BLaER1 treated with 17β-estradiol and CSF1 and Interleukin-3, amounts not matched to agents 10 nM and 100 nM (cell line): ENCODE results near the gene KCNE4.

ENCODE experiments used
- H3K27ac ChIP-seq, 11 experiments: shearing (Covaris generic); formaldehyde crosslinking; 2 replicates each; pipeline ENCODE4 v1.8.1; 2022
- H3K27me3 ChIP-seq, 11 experiments: shearing (Covaris generic); formaldehyde crosslinking; 2 replicates each; pipeline ENCODE4 v1.8.1; 2022
- H3K36me3 ChIP-seq, 11 experiments: shearing (Covaris generic); formaldehyde crosslinking; 2 replicates each; pipeline ENCODE4 v1.8.1; 2022
- H3K4me1 ChIP-seq, 10 experiments: shearing (Covaris generic); formaldehyde crosslinking; 2 replicates each; pipeline ENCODE4 v1.8.1; 2022
- H3K4me2 ChIP-seq, 11 experiments: shearing (Covaris generic); formaldehyde crosslinking; 2 replicates each; pipeline ENCODE4 v1.8.1; 2022
- H3K4me3 ChIP-seq, 10 experiments: shearing (Covaris generic); formaldehyde crosslinking; 2 replicates each; pipeline ENCODE4 v1.8.1; 2022
- H3K9ac ChIP-seq, 11 experiments: shearing (Covaris generic); formaldehyde crosslinking; 2 replicates each; pipeline ENCODE4 v1.8.1; 2022
- H3K9me3 ChIP-seq, 11 experiments: shearing (Covaris generic); formaldehyde crosslinking; replicated peaks in 1 of 11; 2 replicates each; pipeline ENCODE4 v1.8.1; 2022
- H4K20me1 ChIP-seq, 11 experiments: shearing (Covaris generic); formaldehyde crosslinking; 2 replicates each; pipeline ENCODE4 v1.8.1; 2022
- Cebpa-rat ChIP-seq, 11 experiments: shearing (Covaris generic); IDR thresholded peaks; 2 replicates each; pipeline ENCODE4 v1.8.1; 2022

Gene KCNE4

GRCh38 chr2:223051693-223052289 lies at the start of gene KCNE4:
TSS of gene KCNE4 (plus strand) at chr2:223052190. CDS start at chr2:223052831, 641 bp downstream.
- no peak for TF ChIP-seq Cebpa-rat (IDR thresholded peaks at IDR 0.05)
- H3K36me3 ChIP-seq: no peaks in the 10 kb centered on the region
- H4K20me1 ChIP-seq: no peaks in the 10 kb centered on the region
- no peak within 1 kb of the TSS for H3K9ac ChIP-seq
- H3K4me3 ChIP-seq: no peak within 1 kb of the TSS
- no peak within 1 kb of the TSS for H3K27ac ChIP-seq
- H3K4me1 ChIP-seq: peaks cover 0 to 10% (median 3%) of the 10 kb centered on the region in 10 experiments; a peak in 5 of 20 replicates
- H3K4me2 ChIP-seq: no peak within 1 kb of the TSS
- H3K27me3 ChIP-seq: no peaks in the 10 kb centered on the region
- no peaks in the 10 kb centered on the region for H3K9me3 ChIP-seq

- H3K4me1 ChIP-seq: no peaks in the 10 kb centered on the region
- TF ChIP-seq Cebpa-rat (IDR thresholded peaks at IDR 0.05): no peak
- no peak overlapping the region for H3K4me2 ChIP-seq
- H3K9me3 ChIP-seq: no peaks in the 10 kb centered on the region
- H3K27ac ChIP-seq: no peak overlapping the region
- H3K27me3 ChIP-seq: peaks cover 0 to 7% (median 0%) of the 10 kb centered on the region in 11 experiments; a peak in 3 of 22 replicates
- no peak overlapping the region for H3K4me3 ChIP-seq
- no peaks in the 10 kb centered on the region for H4K20me1 ChIP-seq
- H3K9ac ChIP-seq: no peak overlapping the region
- no peaks in the 10 kb centered on the region for H3K36me3 ChIP-seq
Observed at GRCh38 chr2:223003191-223003590, 48.8 kb upstream of the KCNE4 start.

GRCh38 chr2:223005496-223005895 lies 46.5 kb upstream of the KCNE4 start:
- H3K36me3 ChIP-seq: no peaks in the 10 kb centered on the region
- H3K4me2 ChIP-seq: no peak overlapping the region
- no peaks in the 10 kb centered on the region for H4K20me1 ChIP-seq
- H3K4me3 ChIP-seq: no peak overlapping the region
- TF ChIP-seq Cebpa-rat (IDR thresholded peaks at IDR 0.05): no peak
- no peak overlapping the region for H3K9ac ChIP-seq
- no peak overlapping the region for H3K27ac ChIP-seq
- H3K9me3 ChIP-seq: no peaks in the 10 kb centered on the region
- no peaks in the 10 kb centered on the region for H3K4me1 ChIP-seq
- H3K27me3 ChIP-seq: no peaks in the 10 kb centered on the region; a peak in 1 of 22 replicates

DNA sequence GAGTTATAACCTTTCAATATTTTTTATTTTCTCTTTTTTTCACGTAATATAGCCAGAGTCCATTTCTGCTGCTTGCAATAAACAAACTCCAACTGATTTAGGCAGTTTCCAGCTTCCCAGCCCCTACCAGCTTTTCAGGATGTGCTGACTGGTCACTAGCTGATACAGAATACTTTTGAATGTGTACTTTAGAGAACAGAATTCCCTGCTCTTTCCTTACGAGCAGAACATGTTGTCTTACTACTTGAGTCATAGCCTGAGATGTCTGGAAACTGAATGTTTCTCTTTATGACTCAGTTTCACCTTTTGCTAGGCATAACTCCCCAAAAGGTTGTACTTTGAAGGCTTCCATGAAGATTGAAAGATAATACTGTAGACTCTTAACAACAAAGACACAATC lies 44.5 kb upstream of the KCNE4 start:
- Histone ChIP-seq H3K27ac (no peak overlapping the region), H3K4me1 (no peaks in the 10 kb centered on the region), H3K9me3 (no peaks in the 10 kb centered on the region), H4K20me1 (no peaks in the 10 kb centered on the region), H3K9ac (no peak overlapping the region), H3K27me3 (no peaks in the 10 kb centered on the region), H3K36me3 (no peaks in the 10 kb centered on the region), H3K4me2 (no peak overlapping the region), H3K4me3 (no peak overlapping the region)
- TF ChIP-seq Cebpa-rat (IDR thresholded peaks at IDR 0.05): no peak

DNA sequence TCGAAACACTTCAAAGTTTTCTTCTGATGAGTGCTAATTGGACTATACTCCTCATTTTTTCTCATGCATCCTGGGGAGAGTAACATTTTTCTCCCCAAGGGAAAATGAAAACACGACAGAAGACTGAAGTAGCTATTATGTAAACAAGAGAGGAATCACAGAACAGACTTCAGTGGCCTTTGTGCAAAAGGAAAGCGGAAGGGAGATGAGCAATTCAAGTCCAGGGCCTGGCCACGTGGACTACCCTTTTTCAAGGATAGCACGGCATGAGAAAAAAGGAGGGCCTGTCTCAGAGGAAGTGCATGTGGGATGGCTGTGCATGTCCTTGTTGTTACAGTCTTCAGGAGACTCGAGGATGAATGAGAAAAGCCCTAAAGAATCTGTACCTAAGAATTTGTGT lies 43.8 kb upstream of the KCNE4 start:
- Histone ChIP-seq H3K36me3 (no peaks in the 10 kb centered on the region), H3K9ac (no peak overlapping the region), H3K4me2 (no peak overlapping the region), H3K4me1 (no peaks in the 10 kb centered on the region), H3K9me3 (no peaks in the 10 kb centered on the region), H3K4me3 (no peak overlapping the region), H3K27me3 (no peaks in the 10 kb centered on the region), H4K20me1 (no peaks in the 10 kb centered on the region), H3K27ac (no peak overlapping the region)
- TF ChIP-seq Cebpa-rat (IDR thresholded peaks at IDR 0.05): no peak

DNA sequence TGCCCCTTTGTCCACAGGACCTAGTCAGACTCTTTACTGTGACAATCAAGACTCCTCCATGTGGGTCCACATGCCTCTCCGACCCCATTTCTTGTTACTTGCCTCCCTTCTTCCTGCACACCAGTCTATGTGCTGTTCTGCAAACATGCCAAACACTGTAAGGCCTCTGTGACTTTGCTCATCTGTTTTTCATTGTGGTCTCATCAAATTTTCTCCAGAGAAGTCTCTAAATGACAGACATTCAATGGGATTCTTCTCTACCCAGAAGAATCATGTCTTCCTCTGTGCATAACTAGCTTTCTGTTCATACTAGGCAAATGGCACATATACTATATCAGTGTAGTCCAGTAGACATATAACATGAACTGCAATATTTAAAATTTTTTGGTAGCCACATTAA lies 43.0 kb upstream of the KCNE4 start:
- no peak for TF ChIP-seq Cebpa-rat (IDR thresholded peaks at IDR 0.05)
- no peaks in the 10 kb centered on the region for H4K20me1 ChIP-seq

DNA sequence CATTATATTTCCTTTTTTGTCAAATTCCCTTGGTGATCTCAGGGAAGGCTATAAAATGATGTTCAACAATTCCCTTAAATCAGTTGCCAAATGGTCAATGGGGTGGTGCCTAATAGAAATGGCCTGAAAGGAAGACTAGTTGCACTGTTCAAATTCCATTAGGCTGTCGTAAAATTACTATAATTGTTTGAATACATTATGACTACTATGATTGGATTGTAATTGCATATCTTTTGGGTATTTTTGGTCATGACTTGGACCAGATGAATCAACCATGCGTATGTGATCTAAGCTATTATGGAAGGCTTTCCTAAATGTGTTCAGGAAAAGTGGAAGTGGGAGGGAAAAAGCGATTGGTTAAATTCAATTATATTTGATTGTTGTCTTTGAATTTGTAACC lies 41.3 kb upstream of the KCNE4 start:
- H3K27ac ChIP-seq: no peak overlapping the region
- H3K4me2 ChIP-seq: no peak overlapping the region
- no peak overlapping the region for H3K9ac ChIP-seq
- no peak overlapping the region for H3K4me3 ChIP-seq
- H3K36me3 ChIP-seq: no peaks in the 10 kb centered on the region
- no peaks in the 10 kb centered on the region for H3K4me1 ChIP-seq
- H3K27me3 ChIP-seq: no peaks in the 10 kb centered on the region
- no peaks in the 10 kb centered on the region for H4K20me1 ChIP-seq
- no peaks in the 10 kb centered on the region for H3K9me3 ChIP-seq
- TF ChIP-seq Cebpa-rat (IDR thresholded peaks at IDR 0.05): no peak

More for the DNA sequence above, 43.0 kb upstream of the KCNE4 start:
- Histone ChIP-seq H3K4me2 (no peak overlapping the region), H3K9me3 (no peaks in the 10 kb centered on the region), H3K36me3 (no peaks in the 10 kb centered on the region), H3K4me1 (no peaks in the 10 kb centered on the region), H3K27me3 (no peaks in the 10 kb centered on the region), H3K9ac (no peak overlapping the region), H3K4me3 (no peak overlapping the region), H3K27ac (no peak overlapping the region)

DNA sequence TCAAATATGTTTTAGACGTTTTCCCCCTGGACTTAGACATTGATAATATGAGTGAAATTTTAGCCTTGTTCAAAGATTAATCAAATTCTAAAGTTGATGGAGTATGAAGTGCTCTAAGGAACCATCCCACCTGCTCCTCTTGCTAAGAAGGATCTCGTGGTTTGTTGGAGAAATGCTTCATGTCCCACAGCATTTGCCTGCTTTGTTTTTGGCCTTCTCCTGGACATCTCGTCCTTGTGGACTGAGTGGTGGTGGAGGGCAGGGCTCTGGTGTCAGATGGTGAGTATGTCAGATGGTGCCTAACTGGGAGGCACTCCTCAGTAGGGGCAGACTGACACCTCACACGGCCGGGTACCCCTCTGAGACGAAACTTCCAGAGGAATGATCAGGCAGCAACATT lies 39.7 kb upstream of the KCNE4 start:
- Histone ChIP-seq H3K36me3 (no peaks in the 10 kb centered on the region), H3K27me3 (no peaks in the 10 kb centered on the region)
- no peak for TF ChIP-seq Cebpa-rat (IDR thresholded peaks at IDR 0.05)

GRCh38 chr2:223019390-223019930 lies 32.5 kb upstream of the KCNE4 start:
- no peaks in the 10 kb centered on the region for H3K27me3 ChIP-seq
- no peaks in the 10 kb centered on the region for H3K36me3 ChIP-seq
- no peak overlapping the region for H3K4me3 ChIP-seq
- no peaks in the 10 kb centered on the region; a peak in 1 of 22 replicates for H4K20me1 ChIP-seq
- H3K27ac ChIP-seq: no peak overlapping the region
- no peak for TF ChIP-seq Cebpa-rat (IDR thresholded peaks at IDR 0.05)
- H3K4me2 ChIP-seq: no peak overlapping the region
- H3K9me3 ChIP-seq: peaks cover 0 to 15% (median 6%) of the 10 kb centered on the region in 11 experiments; a peak in 12 of 22 replicates
- no peak overlapping the region for H3K9ac ChIP-seq
- no peaks in the 10 kb centered on the region for H3K4me1 ChIP-seq

More for the DNA sequence above, 39.7 kb upstream of the KCNE4 start:
- Histone ChIP-seq H4K20me1 (no peaks in the 10 kb centered on the region), H3K9ac (no peak overlapping the region), H3K9me3 (no peaks in the 10 kb centered on the region; a peak in 1 of 22 replicates), H3K4me2 (no peak overlapping the region), H3K4me1 (no peaks in the 10 kb centered on the region), H3K4me3 (no peak overlapping the region), H3K27ac (no peak overlapping the region)
